SK-N-SH treated with all-trans-retinoic acid at 6 μM for 48 hours (cell line): ENCODE data around the gene CREBBP.
A peak's percentile ranks its signal among the peaks of the same experiment; 100 is the strongest.

Source experiments
- ATAC-seq: fragments of 200-7000 bp; cut with Tn5 transposase; 3 replicates; pipeline ENCODE4 v1.9.1; 2020; ENCODE audit warnings: mild to moderate bottlenecking, moderate library complexity
- ARNTL ChIP-seq: fragments of 450-650 bp; formaldehyde crosslinking; IDR thresholded peaks from 2 replicates; pipeline ENCODE4 v1.5.0; 2020; ENCODE audit warnings: low read depth, mild to moderate bottlenecking, moderate library complexity, borderline replicate concordance
- BACH2 ChIP-seq: fragments of 250-450 bp; sonication (Bioruptor Pico); IDR thresholded peaks from 2 replicates; pipeline ENCODE4 v1.9.0; 2021; ENCODE audit warnings: mild to moderate bottlenecking, borderline replicate concordance
- CSDC2 ChIP-seq: fragments of 250-450 bp; sonication (Bioruptor Pico); IDR thresholded peaks from 2 replicates; pipeline ENCODE4 v1.5.0; 2020; ENCODE audit warnings: mild to moderate bottlenecking, moderate library complexity
- ESRRG ChIP-seq: fragments of 250-450 bp; sonication (Bioruptor Pico); IDR thresholded peaks from 2 replicates; pipeline ENCODE4 v1.6.1; 2021; ENCODE audit warnings: mild to moderate bottlenecking
- GLIS3 ChIP-seq: fragments of 250-450 bp; sonication (Bioruptor Pico); IDR thresholded peaks from 2 replicates; pipeline ENCODE4 v1.5.0; 2020; ENCODE audit warnings: mild to moderate bottlenecking, moderate library complexity
- ISL1 ChIP-seq: fragments of 250-450 bp; sonication (Bioruptor Pico); IDR thresholded peaks from 2 replicates; pipeline ENCODE4 v2.1.2; 2022; ENCODE audit warnings: mild to moderate bottlenecking, moderate library complexity
- OSR1 ChIP-seq: fragments of 250-450 bp; sonication (Bioruptor Pico); IDR thresholded peaks from 2 replicates; pipeline ENCODE4 v1.8.0; 2022; ENCODE audit warnings: moderate library complexity, mild to moderate bottlenecking, inconsistent platforms
- PPARA ChIP-seq: fragments of 250-450 bp; sonication (Bioruptor Pico); IDR thresholded peaks from 2 replicates; pipeline ENCODE4 v1.5.0; 2020; ENCODE audit warnings: mild to moderate bottlenecking, borderline replicate concordance
- RARB ChIP-seq: fragments of 250-450 bp; sonication (Bioruptor Pico); IDR thresholded peaks from 2 replicates; pipeline ENCODE4 v1.8.0; 2021; ENCODE audit warnings: mild to moderate bottlenecking, moderate library complexity
- SNAI2 ChIP-seq: fragments of 250-450 bp; sonication (Bioruptor Pico); IDR thresholded peaks from 2 replicates; pipeline ENCODE4 v1.5.0; 2020; ENCODE audit warnings: mild to moderate bottlenecking, moderate library complexity
- TCF4 ChIP-seq: fragments of 250-450 bp; sonication (Bioruptor Pico); IDR thresholded peaks from 2 replicates; pipeline ENCODE4 v1.8.0; 2021; ENCODE audit warnings: mild to moderate bottlenecking, moderate library complexity, borderline replicate concordance
- TOX ChIP-seq: fragments of 250-450 bp; sonication (Bioruptor Pico); IDR thresholded peaks from 2 replicates; pipeline ENCODE4 v1.8.0; 2021; ENCODE audit warnings: mild to moderate bottlenecking, moderate library complexity, borderline replicate concordance
- ZC3H10 ChIP-seq: fragments of 250-450 bp; sonication (Bioruptor Pico); IDR thresholded peaks from 2 replicates; pipeline ENCODE4 v1.5.1; 2021; ENCODE audit warnings: mild to moderate bottlenecking, moderate library complexity
- ZFP3 ChIP-seq: fragments of 250-450 bp; sonication (Bioruptor Pico); IDR thresholded peaks from 2 replicates; pipeline ENCODE4 v1.5.0; 2020; ENCODE audit warnings: mild to moderate bottlenecking, moderate library complexity
- ZFP30 ChIP-seq: fragments of 450-650 bp; formaldehyde crosslinking; IDR thresholded peaks from 2 replicates; pipeline ENCODE4 v1.5.0; 2022; ENCODE audit warnings: mild to moderate bottlenecking, moderate library complexity
- ZNF565 ChIP-seq: fragments of 450-650 bp; formaldehyde crosslinking; conservative IDR thresholded peaks from 2 replicates; pipeline ENCODE4 v1.5.0; 2020; ENCODE audit warnings: low read depth, mild to moderate bottlenecking, moderate library complexity
- ZNF70 ChIP-seq: fragments of 450-650 bp; formaldehyde crosslinking; IDR thresholded peaks from 2 replicates; pipeline ENCODE4 v1.5.0; 2020; ENCODE audit warnings: mild to moderate bottlenecking, moderate library complexity
- ZNF8 ChIP-seq: fragments of 450-650 bp; formaldehyde crosslinking; IDR thresholded peaks from 2 replicates; pipeline ENCODE4 v1.5.0; 2020; ENCODE audit warnings: mild to moderate bottlenecking, moderate library complexity
- TF ChIP-seq, protein P1 (sequence below): fragments of 250-450 bp; sonication (Bioruptor Pico); IDR thresholded peaks from 2 replicates; pipeline ENCODE4 v1.5.1; 2021; ENCODE audit warnings: mild to moderate bottlenecking, moderate library complexity
- TF ChIP-seq, protein P2 (sequence below): fragments of 250-450 bp; sonication (Bioruptor Pico); IDR thresholded peaks from 2 replicates; pipeline ENCODE4 v1.8.0; 2021; ENCODE audit warnings: low read depth, mild to moderate bottlenecking, moderate library complexity, borderline replicate concordance
- TF ChIP-seq, protein P3 (sequence below): fragments of 250-450 bp; sonication (Bioruptor Pico); IDR thresholded peaks from 2 replicates; pipeline ENCODE4 v1.8.0; 2020; ENCODE audit warnings: mild to moderate bottlenecking, moderate library complexity, borderline replicate concordance
- TF ChIP-seq, protein P4 (sequence below): fragments of 250-450 bp; sonication (Bioruptor Pico); IDR thresholded peaks from 2 replicates; pipeline ENCODE4 v1.5.1; 2020; ENCODE audit warnings: low read depth, mild to moderate bottlenecking, moderate library complexity
- TF ChIP-seq, protein P5 (sequence below): fragments of 250-450 bp; sonication (Bioruptor Pico); IDR thresholded peaks from 2 replicates; pipeline ENCODE4 v1.5.0; 2020; ENCODE audit warnings: mild to moderate bottlenecking, moderate library complexity

Gene CREBBP

GRCh38 chr16:3849751-3850543 is 30.6 kb downstream of the CREBBP start:
- ATAC-seq: peak; percentile 32; the same call in 2 of the 3 replicates
- TF ChIP-seq TCF4 (CRISPR knock-in tag) (no peak), SNAI2 (CRISPR knock-in tag) (no peak), RARB (CRISPR knock-in tag) (no peak), ESRRG (CRISPR knock-in tag) (no peak), PPARA (CRISPR knock-in tag) (no peak)
- TF ChIP-seq, protein P1, sequence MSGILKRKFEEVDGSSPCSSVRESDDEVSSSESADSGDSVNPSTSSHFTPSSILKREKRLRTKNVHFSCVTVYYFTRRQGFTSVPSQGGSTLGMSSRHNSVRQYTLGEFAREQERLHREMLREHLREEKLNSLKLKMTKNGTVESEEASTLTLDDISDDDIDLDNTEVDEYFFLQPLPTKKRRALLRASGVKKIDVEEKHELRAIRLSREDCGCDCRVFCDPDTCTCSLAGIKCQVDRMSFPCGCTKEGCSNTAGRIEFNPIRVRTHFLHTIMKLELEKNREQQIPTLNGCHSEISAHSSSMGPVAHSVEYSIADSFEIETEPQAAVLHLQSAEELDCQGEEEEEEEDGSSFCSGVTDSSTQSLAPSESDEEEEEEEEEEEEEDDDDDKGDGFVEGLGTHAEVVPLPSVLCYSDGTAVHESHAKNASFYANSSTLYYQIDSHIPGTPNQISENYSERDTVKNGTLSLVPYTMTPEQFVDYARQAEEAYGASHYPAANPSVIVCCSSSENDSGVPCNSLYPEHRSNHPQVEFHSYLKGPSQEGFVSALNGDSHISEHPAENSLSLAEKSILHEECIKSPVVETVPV: no peak

- no peak for ATAC-seq
- no peak for TF ChIP-seq ZFP30 (CRISPR knock-in tag)
- TF ChIP-seq OSR1 (CRISPR knock-in tag): no peak
- TF ChIP-seq BACH2: no peak
- TF ChIP-seq ZNF8: no peak
- TF ChIP-seq ISL1 (CRISPR knock-in tag): no peak
- TF ChIP-seq TOX (CRISPR knock-in tag): no peak
- TF ChIP-seq RARB (CRISPR knock-in tag): no peak
- TF ChIP-seq, protein P2, sequence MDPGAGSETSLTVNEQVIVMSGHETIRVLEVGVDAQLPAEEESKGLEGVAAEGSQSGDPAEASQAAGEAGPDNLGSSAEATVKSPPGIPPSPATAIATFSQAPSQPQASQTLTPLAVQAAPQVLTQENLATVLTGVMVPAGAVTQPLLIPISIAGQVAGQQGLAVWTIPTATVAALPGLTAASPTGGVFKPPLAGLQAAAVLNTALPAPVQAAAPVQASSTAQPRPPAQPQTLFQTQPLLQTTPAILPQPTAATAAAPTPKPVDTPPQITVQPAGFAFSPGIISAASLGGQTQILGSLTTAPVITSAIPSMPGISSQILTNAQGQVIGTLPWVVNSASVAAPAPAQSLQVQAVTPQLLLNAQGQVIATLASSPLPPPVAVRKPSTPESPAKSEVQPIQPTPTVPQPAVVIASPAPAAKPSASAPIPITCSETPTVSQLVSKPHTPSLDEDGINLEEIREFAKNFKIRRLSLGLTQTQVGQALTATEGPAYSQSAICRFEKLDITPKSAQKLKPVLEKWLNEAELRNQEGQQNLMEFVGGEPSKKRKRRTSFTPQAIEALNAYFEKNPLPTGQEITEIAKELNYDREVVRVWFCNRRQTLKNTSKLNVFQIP: no peak
- TF ChIP-seq ZNF70 (CRISPR knock-in tag): no peak
These were observed 33.9 kb downstream of the CREBBP start for GRCh38 chr16:3846595-3847091.

- ATAC-seq: no peak
- TF ChIP-seq TCF4 (CRISPR knock-in tag): no peak
- no peak for TF ChIP-seq ZC3H10 (CRISPR knock-in tag)
- TF ChIP-seq ESRRG (CRISPR knock-in tag): no peak
- TF ChIP-seq, protein P1: no peak
- TF ChIP-seq, protein P3, sequence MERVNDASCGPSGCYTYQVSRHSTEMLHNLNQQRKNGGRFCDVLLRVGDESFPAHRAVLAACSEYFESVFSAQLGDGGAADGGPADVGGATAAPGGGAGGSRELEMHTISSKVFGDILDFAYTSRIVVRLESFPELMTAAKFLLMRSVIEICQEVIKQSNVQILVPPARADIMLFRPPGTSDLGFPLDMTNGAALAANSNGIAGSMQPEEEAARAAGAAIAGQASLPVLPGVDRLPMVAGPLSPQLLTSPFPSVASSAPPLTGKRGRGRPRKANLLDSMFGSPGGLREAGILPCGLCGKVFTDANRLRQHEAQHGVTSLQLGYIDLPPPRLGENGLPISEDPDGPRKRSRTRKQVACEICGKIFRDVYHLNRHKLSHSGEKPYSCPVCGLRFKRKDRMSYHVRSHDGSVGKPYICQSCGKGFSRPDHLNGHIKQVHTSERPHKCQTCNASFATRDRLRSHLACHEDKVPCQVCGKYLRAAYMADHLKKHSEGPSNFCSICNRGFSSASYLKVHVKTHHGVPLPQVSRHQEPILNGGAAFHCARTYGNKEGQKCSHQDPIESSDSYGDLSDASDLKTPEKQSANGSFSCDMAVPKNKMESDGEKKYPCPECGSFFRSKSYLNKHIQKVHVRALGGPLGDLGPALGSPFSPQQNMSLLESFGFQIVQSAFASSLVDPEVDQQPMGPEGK (CRISPR knock-in tag): no peak
- no peak for TF ChIP-seq ZFP30 (CRISPR knock-in tag)
- TF ChIP-seq, protein P2: no peak
- no peak for TF ChIP-seq CSDC2
- TF ChIP-seq, protein P4, sequence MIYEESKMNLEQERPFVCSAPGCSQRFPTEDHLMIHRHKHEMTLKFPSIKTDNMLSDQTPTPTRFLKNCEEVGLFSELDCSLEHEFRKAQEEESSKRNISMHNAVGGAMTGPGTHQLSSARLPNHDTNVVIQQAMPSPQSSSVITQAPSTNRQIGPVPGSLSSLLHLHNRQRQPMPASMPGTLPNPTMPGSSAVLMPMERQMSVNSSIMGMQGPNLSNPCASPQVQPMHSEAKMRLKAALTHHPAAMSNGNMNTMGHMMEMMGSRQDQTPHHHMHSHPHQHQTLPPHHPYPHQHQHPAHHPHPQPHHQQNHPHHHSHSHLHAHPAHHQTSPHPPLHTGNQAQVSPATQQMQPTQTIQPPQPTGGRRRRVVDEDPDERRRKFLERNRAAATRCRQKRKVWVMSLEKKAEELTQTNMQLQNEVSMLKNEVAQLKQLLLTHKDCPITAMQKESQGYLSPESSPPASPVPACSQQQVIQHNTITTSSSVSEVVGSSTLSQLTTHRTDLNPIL (CRISPR knock-in tag): no peak
- TF ChIP-seq, protein P5, sequence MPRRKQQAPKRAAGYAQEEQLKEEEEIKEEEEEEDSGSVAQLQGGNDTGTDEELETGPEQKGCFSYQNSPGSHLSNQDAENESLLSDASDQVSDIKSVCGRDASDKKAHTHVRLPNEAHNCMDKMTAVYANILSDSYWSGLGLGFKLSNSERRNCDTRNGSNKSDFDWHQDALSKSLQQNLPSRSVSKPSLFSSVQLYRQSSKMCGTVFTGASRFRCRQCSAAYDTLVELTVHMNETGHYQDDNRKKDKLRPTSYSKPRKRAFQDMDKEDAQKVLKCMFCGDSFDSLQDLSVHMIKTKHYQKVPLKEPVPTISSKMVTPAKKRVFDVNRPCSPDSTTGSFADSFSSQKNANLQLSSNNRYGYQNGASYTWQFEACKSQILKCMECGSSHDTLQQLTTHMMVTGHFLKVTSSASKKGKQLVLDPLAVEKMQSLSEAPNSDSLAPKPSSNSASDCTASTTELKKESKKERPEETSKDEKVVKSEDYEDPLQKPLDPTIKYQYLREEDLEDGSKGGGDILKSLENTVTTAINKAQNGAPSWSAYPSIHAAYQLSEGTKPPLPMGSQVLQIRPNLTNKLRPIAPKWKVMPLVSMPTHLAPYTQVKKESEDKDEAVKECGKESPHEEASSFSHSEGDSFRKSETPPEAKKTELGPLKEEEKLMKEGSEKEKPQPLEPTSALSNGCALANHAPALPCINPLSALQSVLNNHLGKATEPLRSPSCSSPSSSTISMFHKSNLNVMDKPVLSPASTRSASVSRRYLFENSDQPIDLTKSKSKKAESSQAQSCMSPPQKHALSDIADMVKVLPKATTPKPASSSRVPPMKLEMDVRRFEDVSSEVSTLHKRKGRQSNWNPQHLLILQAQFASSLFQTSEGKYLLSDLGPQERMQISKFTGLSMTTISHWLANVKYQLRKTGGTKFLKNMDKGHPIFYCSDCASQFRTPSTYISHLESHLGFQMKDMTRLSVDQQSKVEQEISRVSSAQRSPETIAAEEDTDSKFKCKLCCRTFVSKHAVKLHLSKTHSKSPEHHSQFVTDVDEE (CRISPR knock-in tag): no peak
- TF ChIP-seq GLIS3 (CRISPR knock-in tag): no peak
- TF ChIP-seq ZNF8: no peak
- TF ChIP-seq ARNTL: no peak
- TF ChIP-seq ZNF565 (CRISPR knock-in tag): no peak
- TF ChIP-seq OSR1 (CRISPR knock-in tag): no peak
- no peak for TF ChIP-seq TOX (CRISPR knock-in tag)
- no peak for TF ChIP-seq PPARA (CRISPR knock-in tag)
- TF ChIP-seq ZFP3 (CRISPR knock-in tag): no peak
- no peak for TF ChIP-seq RARB (CRISPR knock-in tag)
- TF ChIP-seq SNAI2 (CRISPR knock-in tag): no peak
These were observed 34.4 kb downstream of the CREBBP start for GRCh38 chr16:3846087-3846486.
